HCT116 (cell line): ENCODE results near the gene S100P. TPM values are rescaled to one million over a fixed set of nuclear protein-coding genes. Genes with fewer than 3 reads are reported as not detected.

ENCODE experiments used
- ATAC-seq: fragments of 200-7000 bp; cut with Tn5 transposase; 2 replicates; pipeline ENCODE4 v1.9.1; 2020; ENCODE audit warnings: mild to moderate bottlenecking, moderate library complexity
- BruUV-seq: library from RNA; stranded (reverse); fragments of 400-500 nt; replicated peaks from 2 replicates; lab custom pipeline; 2021; lab: Mats Ljungman, UMichigan
- CTCF ChIA-PET: fragments of 300-600 bp; sonication (Branson Sonifier 250); formaldehyde crosslinking; loops from one replicate; lab custom pipeline; 2021; ENCODE audit warnings: antibody characterized with exemption; lab: Charles Lee
- POLR2A ChIA-PET: fragments of 300-600, 350-600 bp; sonication (Branson Sonifier 250); formaldehyde crosslinking; loops from one replicate; lab custom pipeline; 2021; ENCODE audit warnings: antibody characterized with exemption; lab: Charles Lee
- RAD21 ChIA-PET, 2 experiments: fragments of 300-600 bp; sonication (Branson Sonifier 250); formaldehyde crosslinking; loops; one replicate each; lab custom pipeline; 2023; ENCODE audit warnings: low total read pairs in 2 of 2; ENCODE audit not compliant: uncharacterized antibody in 2 of 2, unreplicated experiment in 2 of 2, low non-redundant PET in 1 of 2; lab: Charles Lee
- DNase-seq: peaks from one replicate; pipeline ENCODE4 v3.0.0-alpha.2; 2010; ENCODE audit warnings: low read depth, low spot score
- H2AFZ ChIP-seq: fragments of 200-600 bp; shearing (Covaris generic), sonication (generic); 2 replicates; pipeline ENCODE4 v1.6.1; 2017; ENCODE audit warnings: low read depth, mixed run types, mixed read lengths, antibody characterized with exemption, low read length; ENCODE audit not compliant: poor library complexity, severe bottlenecking
- H3K27ac ChIP-seq: 2 replicates; pipeline ENCODE4 v1.5.1; 2012; ENCODE audit warnings: low read depth, low read length
- H3K27me3 ChIP-seq: fragments of 200-600 bp; sonication (generic); 2 replicates; pipeline ENCODE4 v1.6.1; 2016; ENCODE audit warnings: mixed run types, low read length, mixed read lengths; ENCODE audit not compliant: insufficient read depth
- H3K36me3 ChIP-seq, 2 experiments: fragments of 200-500 bp in 1 of 2; fragments of 200-600 bp in 1 of 2; sonication (Bioruptor generic) in 1 of 2; sonication (generic) in 1 of 2; 2 replicates each; pipeline versions ENCODE4 v1.5.1 to v1.6.1; 2014 to 2016; ENCODE audit warnings: low read length in 2 of 2, inconsistent platforms in 1 of 2, mixed read lengths in 1 of 2, mixed run types in 1 of 2; ENCODE audit not compliant: insufficient read depth in 2 of 2, control insufficient read depth in 1 of 2
- H3K4me1 ChIP-seq, 2 experiments: fragments of 200-600 bp in 1 of 2; sonication (generic) in 1 of 2; 2 replicates each; pipeline versions ENCODE4 v1.5.1 to v1.6.1; 2012 to 2017; ENCODE audit warnings: low read length in 2 of 2, inconsistent platforms in 1 of 2, mild to moderate bottlenecking in 1 of 2, mixed read lengths in 1 of 2, mixed run types in 1 of 2, moderate library complexity in 1 of 2; ENCODE audit not compliant: insufficient read depth in 2 of 2, control insufficient read depth in 1 of 2
- H3K4me2 ChIP-seq: fragments of 200-600 bp; sonication (generic); 2 replicates; pipeline ENCODE4 v1.6.1; 2017; ENCODE audit warnings: mixed run types, low read length, mixed read lengths
- H3K4me3 ChIP-seq, 2 experiments: fragments of 200-600 bp in 1 of 2; sonication (generic) in 1 of 2; replicated peaks in 1 of 2; 2 replicates each; pipeline ENCODE4 v1.5.1; 2011 to 2016; ENCODE audit warnings: low read length in 2 of 2, control low read depth in 1 of 2, low read depth in 1 of 2, mild to moderate bottlenecking in 1 of 2, mixed read lengths in 1 of 2, mixed run types in 1 of 2
- H3K79me2 ChIP-seq: fragments of 200-600 bp; sonication (generic); 2 replicates; pipeline ENCODE4 v1.6.1; 2017; ENCODE audit warnings: mild to moderate bottlenecking, mixed run types, low read length, moderate library complexity, mixed read lengths; ENCODE audit not compliant: insufficient read depth
- H3K9ac ChIP-seq: fragments of 200-600 bp; sonication (generic); 2 replicates; pipeline ENCODE4 v1.6.1; 2016; ENCODE audit warnings: low read length, mixed read lengths
- H3K9me2 ChIP-seq: fragments of 200-600 bp; sonication (generic), shearing (Covaris generic); 2 replicates; pipeline ENCODE4 v1.6.1; 2017; ENCODE audit warnings: mixed run types, mild to moderate bottlenecking, moderate library complexity; ENCODE audit not compliant: insufficient read depth
- H3K9me3 ChIP-seq, 2 experiments: fragments of 200-500 bp in 1 of 2; fragments of 200-600 bp in 1 of 2; sonication (Bioruptor generic) in 1 of 2; sonication (generic) in 1 of 2; 2 replicates each; pipeline ENCODE4 v1.6.1; 2014 to 2017; ENCODE audit warnings: low read length in 2 of 2, mixed read lengths in 2 of 2, inconsistent platforms in 1 of 2, low read depth in 1 of 2, mild to moderate bottlenecking in 1 of 2, mixed run types in 1 of 2, moderate library complexity in 1 of 2; ENCODE audit not compliant: control insufficient read depth in 1 of 2, insufficient read depth in 1 of 2
- H4K20me1 ChIP-seq: fragments of 200-600 bp; sonication (generic), shearing (Covaris generic); 2 replicates; pipeline ENCODE4 v1.6.1; 2017; ENCODE audit warnings: mixed run types, mild to moderate bottlenecking, moderate library complexity; ENCODE audit not compliant: insufficient read depth
- CBX3 ChIP-seq: IDR thresholded peaks from 2 replicates; pipeline ENCODE4 v1.6.1; 2012; ENCODE audit warnings: low read depth
- CEBPB ChIP-seq: IDR thresholded peaks from 2 replicates; pipeline ENCODE4 v1.6.1; 2012; ENCODE audit warnings: low read depth
- EGR1 ChIP-seq: IDR thresholded peaks from 2 replicates; pipeline ENCODE4 v1.6.1; 2012; ENCODE audit warnings: low read depth
- FOSL1 ChIP-seq: IDR thresholded peaks from 2 replicates; pipeline ENCODE4 v1.6.1; 2012; ENCODE audit warnings: low read depth
- JUND ChIP-seq: IDR thresholded peaks from 2 replicates; pipeline ENCODE4 v1.6.1; 2012
- POLR2AphosphoS5 ChIP-seq: IDR thresholded peaks from 2 replicates; pipeline ENCODE4 v1.6.1; 2011; ENCODE audit warnings: mild to moderate bottlenecking, low read depth, low read length, moderate library complexity
- RAD21 ChIP-seq: IDR thresholded peaks from 2 replicates; pipeline ENCODE4 v1.6.1; 2012; ENCODE audit warnings: low read depth, mild to moderate bottlenecking
- SP1 ChIP-seq: IDR thresholded peaks from 2 replicates; pipeline ENCODE4 v1.6.1; 2012; ENCODE audit warnings: low read depth
- SRF ChIP-seq: IDR thresholded peaks from 2 replicates; pipeline ENCODE4 v1.6.1; 2012; ENCODE audit warnings: low read depth
- TCF7L2 ChIP-seq: IDR thresholded peaks from 2 replicates; pipeline ENCODE4 v1.7.0; 2011; ENCODE audit warnings: borderline replicate concordance, inconsistent platforms; ENCODE audit not compliant: insufficient read depth, insufficient read length; ENCODE audit errors: extremely low read depth
- ZFX ChIP-seq: fragments of 450-650 bp; IDR thresholded peaks from 2 replicates; pipeline ENCODE4 v1.6.1; 2017
- ZNF274 ChIP-seq: fragments of 200-500 bp; sonication (Bioruptor generic); IDR thresholded peaks from 2 replicates; pipeline ENCODE4 v1.6.1; 2014; ENCODE audit warnings: mild to moderate bottlenecking, low read depth, low read length, inconsistent platforms
- intact Hi-C: fragments of 100-400 bp; cut with micrococcal nuclease; formaldehyde crosslinking; loops from 2 replicates; pipeline ENCODE4 v1.10.0; 2022
- total RNA-seq: library from RNA; stranded (reverse); gene quantifications from one replicate; pipeline ENCODE4 v1.2.1, GENCODE V29; 2021; ENCODE audit not compliant: unreplicated experiment
- TF ChIP-seq, protein P1 (sequence below): IDR thresholded peaks from 2 replicates; pipeline ENCODE4 v1.6.1; 2012
- TF ChIP-seq, protein P2 (sequence below): IDR thresholded peaks from 2 replicates; pipeline ENCODE4 v1.6.1; 2011; ENCODE audit warnings: mild to moderate bottlenecking, low read length, moderate library complexity; ENCODE audit not compliant: insufficient replicate concordance; ENCODE audit errors: extremely low read depth
- TF ChIP-seq, protein P3 (sequence below), 3 experiments: fragments of 200-600 bp in 1 of 3; sonication (generic) in 1 of 3; IDR thresholded peaks in 2 of 3; conservative IDR thresholded peaks in 1 of 3; 2 replicates each; pipeline ENCODE4 v1.5.1; 2012 to 2017; ENCODE audit warnings: low read depth in 2 of 3, low read length in 2 of 3, antibody characterized with exemption in 1 of 3, borderline replicate concordance in 1 of 3, control low read depth in 1 of 3, mild to moderate bottlenecking in 1 of 3, mixed read lengths in 1 of 3, mixed run types in 1 of 3, moderate library complexity in 1 of 3; ENCODE audit not compliant: insufficient read depth in 1 of 3

S100P gene
- total RNA-seq, 1 experiment from 2014 or later = 4.1 TPM

DNA sequence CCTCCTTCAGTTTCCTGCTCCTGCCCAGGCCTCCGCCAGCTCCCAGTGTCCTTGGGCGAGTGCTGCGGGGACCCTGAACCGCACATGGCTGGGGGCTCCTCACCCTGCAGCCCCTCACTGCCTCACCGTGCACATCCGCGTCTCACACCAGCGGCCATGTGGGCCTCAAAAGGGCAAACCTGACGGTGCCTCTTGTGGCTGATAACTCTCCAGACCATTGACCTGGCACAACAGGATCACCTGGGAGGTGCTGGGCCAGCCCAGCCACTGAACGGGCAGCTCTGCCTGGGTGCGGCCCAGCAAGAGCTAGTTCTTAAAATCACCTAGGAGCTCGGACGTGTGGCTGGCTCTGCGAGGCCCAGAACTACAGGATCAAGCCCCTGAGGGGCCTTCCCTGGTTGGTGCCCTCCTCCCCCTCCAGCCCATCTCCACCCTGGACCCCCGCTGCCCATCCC lies 4.1 kb upstream of the S100P start:
- RAD21 ChIA-PET = no interaction called here
- Histone ChIP-seq H4K20me1 (no peaks in the 10 kb centered on the region), H3K4me2 (peak overlapping the region; percentile 79), H3K36me3 (no peaks in the 10 kb centered on the region), H3K79me2 (no peaks in the 10 kb centered on the region), H3K9ac (peak overlapping the region; percentile 60), H3K4me3 (peak overlapping the region; percentile 34 to 39), H3K4me1 (peaks cover 39 to 57% of the 10 kb centered on the region in 2 experiments), H3K9me2 (no peaks in the 10 kb centered on the region), H3K9me3 (no peaks in the 10 kb centered on the region), H3K27me3 (no peaks in the 10 kb centered on the region), H2AFZ (peak overlapping the region; percentile 8), H3K27ac (peak overlapping the region; percentile 94)
- intact Hi-C loops = loop anchor here (10.0 kb wide), 1 partner anchor 355 kb away; no protein-coding TSS in a partner anchor
- BruUV-seq = no TSS peak
- CTCF ChIA-PET = interaction anchor here (1.0 to 2.2 kb wide), 3 partner anchors 9 to 184 kb away, joined by 3 to 10 read pairs (median 4); no protein-coding TSS in a partner anchor
- no peak for TF ChIP-seq POLR2AphosphoS5
- TF ChIP-seq ZFX = 0 out of 2 replicates have a peak, but pooled peaks have one; percentile 15
- DNase-seq (no peak), ATAC-seq (peak; percentile 64)
- POLR2A ChIA-PET = interaction anchor here (1.0 to 3.5 kb wide), 3 partner anchors 16 to 49 kb away, joined by 3 to 35 read pairs (median 3); partner anchors contain the start of gene MRFAP1

DNA sequence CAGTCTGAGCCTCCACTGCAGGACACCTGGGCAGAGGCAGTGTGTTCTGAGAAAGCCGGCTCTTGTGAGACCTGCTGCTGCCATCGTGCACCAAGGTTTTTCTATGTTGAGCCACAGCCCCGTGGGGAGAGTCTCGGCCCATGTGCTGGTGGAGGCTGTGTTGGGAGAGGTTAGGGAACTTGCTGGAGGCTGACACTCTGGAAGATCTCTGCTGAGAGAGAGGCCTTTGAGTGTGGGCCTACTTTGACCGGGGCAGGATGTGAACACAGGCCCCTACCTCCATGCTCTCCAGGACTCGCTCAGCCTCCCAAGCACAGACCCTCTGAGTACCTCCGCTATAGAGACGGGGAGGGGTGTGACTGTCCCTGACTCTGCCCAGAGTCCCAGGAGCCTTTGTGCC lies 1.3 kb upstream of the S100P start:
- H3K27me3 ChIP-seq = no peaks in the 10 kb centered on the region
- ChIA-PET RAD21 (no interaction called here), POLR2A (no interaction called here)
- no peaks in the 10 kb centered on the region for H3K36me3 ChIP-seq
- H3K9me2 ChIP-seq = no peaks in the 10 kb centered on the region
- no peak overlapping the region for H3K27ac ChIP-seq
- H3K4me2 ChIP-seq = no peak overlapping the region
- peaks cover 39 to 53% of the 10 kb centered on the region in 2 experiments for H3K4me1 ChIP-seq
- TF ChIP-seq CEBPB = no peak
- no peak for TF ChIP-seq ZFX
- TF ChIP-seq SP1 = no peak
- no peak for TF ChIP-seq FOSL1
- no peak for TF ChIP-seq ZNF274
- TF ChIP-seq, protein P1, sequence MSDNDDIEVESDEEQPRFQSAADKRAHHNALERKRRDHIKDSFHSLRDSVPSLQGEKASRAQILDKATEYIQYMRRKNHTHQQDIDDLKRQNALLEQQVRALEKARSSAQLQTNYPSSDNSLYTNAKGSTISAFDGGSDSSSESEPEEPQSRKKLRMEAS = no peak
- TF ChIP-seq, protein P2, sequence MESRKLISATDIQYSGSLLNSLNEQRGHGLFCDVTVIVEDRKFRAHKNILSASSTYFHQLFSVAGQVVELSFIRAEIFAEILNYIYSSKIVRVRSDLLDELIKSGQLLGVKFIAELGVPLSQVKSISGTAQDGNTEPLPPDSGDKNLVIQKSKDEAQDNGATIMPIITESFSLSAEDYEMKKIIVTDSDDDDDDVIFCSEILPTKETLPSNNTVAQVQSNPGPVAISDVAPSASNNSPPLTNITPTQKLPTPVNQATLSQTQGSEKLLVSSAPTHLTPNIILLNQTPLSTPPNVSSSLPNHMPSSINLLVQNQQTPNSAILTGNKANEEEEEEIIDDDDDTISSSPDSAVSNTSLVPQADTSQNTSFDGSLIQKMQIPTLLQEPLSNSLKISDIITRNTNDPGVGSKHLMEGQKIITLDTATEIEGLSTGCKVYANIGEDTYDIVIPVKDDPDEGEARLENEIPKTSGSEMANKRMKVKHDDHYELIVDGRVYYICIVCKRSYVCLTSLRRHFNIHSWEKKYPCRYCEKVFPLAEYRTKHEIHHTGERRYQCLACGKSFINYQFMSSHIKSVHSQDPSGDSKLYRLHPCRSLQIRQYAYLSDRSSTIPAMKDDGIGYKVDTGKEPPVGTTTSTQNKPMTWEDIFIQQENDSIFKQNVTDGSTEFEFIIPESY = no peak
- no peak for TF ChIP-seq JUND
- TF ChIP-seq EGR1 = no peak
- no peak for TF ChIP-seq TCF7L2
- TF ChIP-seq, protein P3, sequence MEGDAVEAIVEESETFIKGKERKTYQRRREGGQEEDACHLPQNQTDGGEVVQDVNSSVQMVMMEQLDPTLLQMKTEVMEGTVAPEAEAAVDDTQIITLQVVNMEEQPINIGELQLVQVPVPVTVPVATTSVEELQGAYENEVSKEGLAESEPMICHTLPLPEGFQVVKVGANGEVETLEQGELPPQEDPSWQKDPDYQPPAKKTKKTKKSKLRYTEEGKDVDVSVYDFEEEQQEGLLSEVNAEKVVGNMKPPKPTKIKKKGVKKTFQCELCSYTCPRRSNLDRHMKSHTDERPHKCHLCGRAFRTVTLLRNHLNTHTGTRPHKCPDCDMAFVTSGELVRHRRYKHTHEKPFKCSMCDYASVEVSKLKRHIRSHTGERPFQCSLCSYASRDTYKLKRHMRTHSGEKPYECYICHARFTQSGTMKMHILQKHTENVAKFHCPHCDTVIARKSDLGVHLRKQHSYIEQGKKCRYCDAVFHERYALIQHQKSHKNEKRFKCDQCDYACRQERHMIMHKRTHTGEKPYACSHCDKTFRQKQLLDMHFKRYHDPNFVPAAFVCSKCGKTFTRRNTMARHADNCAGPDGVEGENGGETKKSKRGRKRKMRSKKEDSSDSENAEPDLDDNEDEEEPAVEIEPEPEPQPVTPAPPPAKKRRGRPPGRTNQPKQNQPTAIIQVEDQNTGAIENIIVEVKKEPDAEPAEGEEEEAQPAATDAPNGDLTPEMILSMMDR (IDR thresholded peaks at IDR 0.05 in 2 of 3, conservative IDR thresholded peaks at IDR 0.05 in 1 of 3; ENCODE audit: borderline replicate concordance in 1 of 3, insufficient read depth in 1 of 3, low read depth in 2 of 3, low read length in 2 of 3) = no peak
- no peak for TF ChIP-seq CBX3
- no peak for TF ChIP-seq POLR2AphosphoS5
- TF ChIP-seq SRF = no peak
- TF ChIP-seq RAD21 = no peak
- TF ChIP-seq, all 23 proteins: peak for 0
- CTCF ChIA-PET = interaction anchor here (1.0 to 1.3 kb wide), 2 partner anchors 9 to 18 kb away, joined by 3 read pairs; no protein-coding TSS in a partner anchor
- intact Hi-C loops = no loop called here
- Histone ChIP-seq H3K9ac (no peak overlapping the region), H3K9me3 (no peaks in the 10 kb centered on the region), H3K4me3 (no peak overlapping the region), H3K79me2 (no peaks in the 10 kb centered on the region), H2AFZ (no peak overlapping the region), H4K20me1 (no peaks in the 10 kb centered on the region)
- DNase-seq (no peak), ATAC-seq (no peak)
- no TSS peak for BruUV-seq
